Keratinocyte (primary cell): ENCODE results near the gene ADD2. TPM values are rescaled to one million over a fixed set of nuclear protein-coding genes. Genes with fewer than 3 reads are reported as not detected.

Experiments used
- DNase-seq: peaks from one replicate; pipeline ENCODE4 v3.0.0-alpha.2; 2011; ENCODE audit warnings: low read depth, missing footprints, low spot score
- FAIRE-seq: peaks from 2 replicates; lab custom pipeline; 2011; peaks lifted over from hg19 to GRCh38; lab: Jason Lieb, UNC
- H2AFZ ChIP-seq: 2 replicates; pipeline ENCODE4 v1.6.0; 2012; ENCODE audit warnings: low read length, control low read depth, inconsistent platforms; ENCODE audit not compliant: control insufficient read depth
- H3K27ac ChIP-seq: 2 replicates; pipeline ENCODE4 v1.5.1; 2011; ENCODE audit warnings: low read length; ENCODE audit not compliant: control insufficient read depth, insufficient read depth
- H3K27me3 ChIP-seq: 3 replicates; pipeline ENCODE4 v1.6.0; 2011; ENCODE audit warnings: low read length; ENCODE audit not compliant: control insufficient read depth, insufficient read depth; ENCODE audit errors: extremely low read depth
- H3K36me3 ChIP-seq, 2 experiments: 2 replicates in 1 of 2; 3 replicates in 1 of 2; pipeline ENCODE4 v1.5.1; 2011; ENCODE audit warnings: low read length in 2 of 2, mild to moderate bottlenecking in 1 of 2; ENCODE audit not compliant: control insufficient read depth in 2 of 2, insufficient read depth in 2 of 2; ENCODE audit errors: extremely low read depth in 1 of 2
- H3K4me1 ChIP-seq: 3 replicates; pipeline ENCODE4 v1.5.1; 2011; ENCODE audit warnings: low read length; ENCODE audit not compliant: control insufficient read depth, insufficient read depth; ENCODE audit errors: extremely low read depth
- H3K4me2 ChIP-seq: 3 replicates; pipeline ENCODE4 v1.6.0; 2011; ENCODE audit warnings: low read depth, low read length; ENCODE audit not compliant: control insufficient read depth, insufficient read depth; ENCODE audit errors: extremely low read depth
- H3K4me3 ChIP-seq, 3 experiments: fragments of 200-600 bp in 1 of 3; sonication (generic) in 1 of 3; 2 replicates in 2 of 3; 3 replicates in 1 of 3; pipeline ENCODE4 v1.5.1; 2011 to 2016; ENCODE audit warnings: low read length in 3 of 3, mild to moderate bottlenecking in 3 of 3, control low read depth in 2 of 3, inconsistent platforms in 1 of 3, low read depth in 1 of 3, mixed read lengths in 1 of 3, mixed run types in 1 of 3, moderate library complexity in 1 of 3; ENCODE audit not compliant: control insufficient read depth in 2 of 3, insufficient read depth in 2 of 3; ENCODE audit errors: extremely low read depth in 1 of 3
- H3K79me2 ChIP-seq: 2 replicates; pipeline ENCODE4 v1.6.0; 2012; ENCODE audit warnings: low read length; ENCODE audit not compliant: control insufficient read depth, insufficient read depth
- H3K9ac ChIP-seq: 3 replicates; pipeline ENCODE4 v1.6.0; 2011; ENCODE audit warnings: low read length; ENCODE audit not compliant: control insufficient read depth, insufficient read depth; ENCODE audit errors: extremely low read depth
- H3K9me1 ChIP-seq: 3 replicates; pipeline ENCODE4 v1.6.0; 2011; ENCODE audit warnings: low read length; ENCODE audit not compliant: control insufficient read depth, insufficient read depth; ENCODE audit errors: extremely low read depth
- H3K9me3 ChIP-seq: 2 replicates; pipeline ENCODE4 v1.5.1; 2012; ENCODE audit warnings: low read depth, low read length; ENCODE audit not compliant: control insufficient read depth
- H4K20me1 ChIP-seq: 3 replicates; pipeline ENCODE4 v1.6.0; 2011; ENCODE audit warnings: low read length; ENCODE audit not compliant: control insufficient read depth, insufficient read depth; ENCODE audit errors: extremely low read depth
- EZH2 ChIP-seq: IDR thresholded peaks from one replicate; pipeline ENCODE4 v1.6.1; 2012; ENCODE audit warnings: inconsistent platforms, mild to moderate bottlenecking, low read length, moderate library complexity
- dilution Hi-C: fragments of 300-500 bp; cut with MboI; formaldehyde crosslinking; loops from one replicate; pipeline ENCODE4 v1.7.0; 2020; ENCODE audit warnings: low sequenced_read_pairs; ENCODE audit not compliant: extremely low pct_ligation_motif_present
- polyA plus RNA-seq, 5 experiments: library from polyadenylated mRNA; depleted of rRNA in 3 of 5; stranded (reverse) in 3 of 5; stranded (forward) in 1 of 5; unstranded in 1 of 5; fragments of >200 nt; gene quantifications; 1 replicate in 1 of 5; 2 replicates in 3 of 5; 3 replicates in 1 of 5; pipeline versions ENCODE4 v1.2.1 to v1.2.3, GENCODE V29; 2011 to 2012; ENCODE audit warnings: missing spikeins in 2 of 5, low read depth in 1 of 5, low replicate concordance in 1 of 5
- TF ChIP-seq, protein P1 (sequence below), 3 experiments: IDR thresholded peaks in 1 of 3; conservative IDR thresholded peaks in 1 of 3; optimal IDR thresholded peaks in 1 of 3; 2 replicates in 2 of 3; 3 replicates in 1 of 3; pipeline versions ENCODE3 to v1.5.1; 2011; ENCODE audit warnings: low read length in 3 of 3, mild to moderate bottlenecking in 3 of 3, moderate library complexity in 2 of 3, control low read depth in 1 of 3, inconsistent platforms in 1 of 3; ENCODE audit not compliant: insufficient read depth in 2 of 3; ENCODE audit errors: extremely low read depth in 1 of 3

ADD2 gene
- polyA plus RNA-seq, 1 donor (not counting 4 experiments of a cell fraction or from before 2014, with no cell fraction given): 0.05 TPM

DNA sequence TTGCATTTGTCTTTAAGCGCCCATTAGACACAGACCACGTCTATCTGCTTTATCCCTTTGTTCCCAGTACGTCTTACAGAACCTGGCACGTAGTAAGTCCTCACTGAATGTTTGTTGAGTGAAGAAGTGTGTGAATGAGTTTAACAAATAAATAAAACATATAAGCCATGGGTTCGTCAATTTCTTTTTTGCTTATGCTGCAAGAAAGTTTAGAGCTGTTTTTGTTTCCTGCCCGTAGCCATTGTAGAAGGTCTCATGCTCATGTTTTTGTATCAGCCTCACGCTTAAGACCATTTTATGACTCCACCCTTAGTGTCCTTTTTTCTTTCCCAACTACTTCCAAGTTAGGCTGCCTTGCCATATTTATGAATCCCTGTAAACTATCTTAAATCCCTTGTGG lies 2.5 kb downstream of the ADD2 start:
- Histone ChIP-seq H3K4me2 (no peak overlapping the region), H4K20me1 (peaks cover 2% of the 10 kb centered on the region), H3K4me3 (no peak overlapping the region), H3K27me3 (peaks cover 42% of the 10 kb centered on the region), H3K9me3 (no peaks in the 10 kb centered on the region), H3K4me1 (peaks cover 9% of the 10 kb centered on the region), H3K9me1 (no peaks in the 10 kb centered on the region), H3K27ac (no peak overlapping the region), H3K36me3 (no peaks in the 10 kb centered on the region), H2AFZ (no peak overlapping the region), H3K79me2 (no peaks in the 10 kb centered on the region), H3K9ac (no peak overlapping the region)
- DNase-seq (no peak), FAIRE-seq (no peak)
- TF ChIP-seq, protein P1, sequence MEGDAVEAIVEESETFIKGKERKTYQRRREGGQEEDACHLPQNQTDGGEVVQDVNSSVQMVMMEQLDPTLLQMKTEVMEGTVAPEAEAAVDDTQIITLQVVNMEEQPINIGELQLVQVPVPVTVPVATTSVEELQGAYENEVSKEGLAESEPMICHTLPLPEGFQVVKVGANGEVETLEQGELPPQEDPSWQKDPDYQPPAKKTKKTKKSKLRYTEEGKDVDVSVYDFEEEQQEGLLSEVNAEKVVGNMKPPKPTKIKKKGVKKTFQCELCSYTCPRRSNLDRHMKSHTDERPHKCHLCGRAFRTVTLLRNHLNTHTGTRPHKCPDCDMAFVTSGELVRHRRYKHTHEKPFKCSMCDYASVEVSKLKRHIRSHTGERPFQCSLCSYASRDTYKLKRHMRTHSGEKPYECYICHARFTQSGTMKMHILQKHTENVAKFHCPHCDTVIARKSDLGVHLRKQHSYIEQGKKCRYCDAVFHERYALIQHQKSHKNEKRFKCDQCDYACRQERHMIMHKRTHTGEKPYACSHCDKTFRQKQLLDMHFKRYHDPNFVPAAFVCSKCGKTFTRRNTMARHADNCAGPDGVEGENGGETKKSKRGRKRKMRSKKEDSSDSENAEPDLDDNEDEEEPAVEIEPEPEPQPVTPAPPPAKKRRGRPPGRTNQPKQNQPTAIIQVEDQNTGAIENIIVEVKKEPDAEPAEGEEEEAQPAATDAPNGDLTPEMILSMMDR (optimal IDR thresholded peaks at IDR 0.05 in 1 of 3, IDR thresholded peaks at IDR 0.05 in 1 of 3, conservative IDR thresholded peaks at IDR 0.05 in 1 of 3; ENCODE audit: extremely low read depth in 1 of 3, insufficient read depth in 2 of 3, low read length in 3 of 3): no peak
- no peak for TF ChIP-seq EZH2
- dilution Hi-C loops: no loop called here

DNA sequence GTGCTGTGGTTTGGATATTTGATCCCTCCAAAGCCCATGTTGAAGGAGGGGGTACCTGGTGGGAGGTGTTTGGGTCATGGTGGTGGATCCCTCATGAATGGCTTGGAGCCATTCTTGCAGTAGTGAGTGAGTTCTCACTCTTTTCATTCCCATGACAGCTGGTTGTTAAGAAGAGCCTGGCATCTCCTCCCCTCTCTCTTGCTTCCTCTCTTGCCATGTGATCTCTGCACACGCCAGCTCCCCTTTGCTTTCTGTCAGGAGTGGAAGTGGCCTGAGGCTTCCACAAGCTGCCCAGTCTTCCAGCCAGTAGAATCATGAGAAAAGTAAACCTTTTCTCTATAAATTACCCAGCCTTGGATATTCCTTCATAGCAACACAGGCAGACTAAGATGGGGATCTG lies 8.6 kb downstream of the ADD2 start:
- Histone ChIP-seq H3K27me3 (peaks cover 11% of the 10 kb centered on the region), H3K4me1 (no peaks in the 10 kb centered on the region)
- dilution Hi-C loops: no loop called here

More for the DNA sequence above, 8.6 kb downstream of the ADD2 start:
- Histone ChIP-seq H3K79me2 (no peaks in the 10 kb centered on the region), H3K9ac (no peak overlapping the region), H3K4me3 (no peak overlapping the region), H2AFZ (no peak overlapping the region), H4K20me1 (no peaks in the 10 kb centered on the region), H3K9me1 (no peaks in the 10 kb centered on the region), H3K36me3 (no peaks in the 10 kb centered on the region), H3K27ac (no peak overlapping the region), H3K4me2 (no peak overlapping the region), H3K9me3 (no peaks in the 10 kb centered on the region)
- TF ChIP-seq, protein P1 (optimal IDR thresholded peaks at IDR 0.05 in 1 of 3, IDR thresholded peaks at IDR 0.05 in 1 of 3, conservative IDR thresholded peaks at IDR 0.05 in 1 of 3; ENCODE audit: extremely low read depth in 1 of 3, insufficient read depth in 2 of 3, low read length in 3 of 3): no peak
- no peak for TF ChIP-seq EZH2
- DNase-seq (no peak), FAIRE-seq (no peak)
